NT2/D1 (cell line): Measurements from ENCODE around the gene MAGI2.

Experiments used
- YY1 ChIP-seq: IDR thresholded peaks from 2 replicates; pipeline ENCODE4 v1.6.1; 2011; ENCODE audit not compliant: insufficient read length, insufficient read depth
- ZNF274 ChIP-seq: IDR thresholded peaks from 2 replicates; pipeline ENCODE4 v1.6.1; 2011; ENCODE audit warnings: mild to moderate bottlenecking, low read depth, low read length

DNA sequence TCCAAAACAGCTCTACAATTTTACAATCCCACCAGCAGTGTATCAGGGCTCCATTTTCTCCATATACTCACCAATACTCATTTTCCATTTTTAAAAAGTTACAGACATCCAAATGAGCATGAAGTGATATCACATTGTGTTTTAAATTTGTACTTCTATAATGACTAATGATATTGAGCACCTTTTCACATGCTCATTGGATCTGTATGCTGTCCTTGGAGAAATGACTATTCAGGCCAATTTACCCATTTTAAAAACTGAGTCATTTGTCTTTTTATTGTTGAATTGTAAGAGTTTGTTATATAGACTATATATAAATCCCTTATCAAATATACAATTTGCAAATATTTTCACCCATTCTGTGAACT is 162.0 kb downstream of the MAGI2 start:
- no peak for TF ChIP-seq YY1
- no peak for TF ChIP-seq ZNF274
